NCI-H128 (cell line): ENCODE data around the gene GHITM.
"Not testable (repeated sequence)": the region's sequence is repeated elsewhere in the genome, so short reads cannot be mapped to it uniquely, and the experiment has no call there.

Experiments
- DNase-seq: peaks from one replicate; lab custom pipeline; 2025; ENCODE audit not compliant: unreplicated experiment; lab: John Stamatoyannopoulos, UW

GHITM gene, protein sequence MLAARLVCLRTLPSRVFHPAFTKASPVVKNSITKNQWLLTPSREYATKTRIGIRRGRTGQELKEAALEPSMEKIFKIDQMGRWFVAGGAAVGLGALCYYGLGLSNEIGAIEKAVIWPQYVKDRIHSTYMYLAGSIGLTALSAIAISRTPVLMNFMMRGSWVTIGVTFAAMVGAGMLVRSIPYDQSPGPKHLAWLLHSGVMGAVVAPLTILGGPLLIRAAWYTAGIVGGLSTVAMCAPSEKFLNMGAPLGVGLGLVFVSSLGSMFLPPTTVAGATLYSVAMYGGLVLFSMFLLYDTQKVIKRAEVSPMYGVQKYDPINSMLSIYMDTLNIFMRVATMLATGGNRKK

DNA sequence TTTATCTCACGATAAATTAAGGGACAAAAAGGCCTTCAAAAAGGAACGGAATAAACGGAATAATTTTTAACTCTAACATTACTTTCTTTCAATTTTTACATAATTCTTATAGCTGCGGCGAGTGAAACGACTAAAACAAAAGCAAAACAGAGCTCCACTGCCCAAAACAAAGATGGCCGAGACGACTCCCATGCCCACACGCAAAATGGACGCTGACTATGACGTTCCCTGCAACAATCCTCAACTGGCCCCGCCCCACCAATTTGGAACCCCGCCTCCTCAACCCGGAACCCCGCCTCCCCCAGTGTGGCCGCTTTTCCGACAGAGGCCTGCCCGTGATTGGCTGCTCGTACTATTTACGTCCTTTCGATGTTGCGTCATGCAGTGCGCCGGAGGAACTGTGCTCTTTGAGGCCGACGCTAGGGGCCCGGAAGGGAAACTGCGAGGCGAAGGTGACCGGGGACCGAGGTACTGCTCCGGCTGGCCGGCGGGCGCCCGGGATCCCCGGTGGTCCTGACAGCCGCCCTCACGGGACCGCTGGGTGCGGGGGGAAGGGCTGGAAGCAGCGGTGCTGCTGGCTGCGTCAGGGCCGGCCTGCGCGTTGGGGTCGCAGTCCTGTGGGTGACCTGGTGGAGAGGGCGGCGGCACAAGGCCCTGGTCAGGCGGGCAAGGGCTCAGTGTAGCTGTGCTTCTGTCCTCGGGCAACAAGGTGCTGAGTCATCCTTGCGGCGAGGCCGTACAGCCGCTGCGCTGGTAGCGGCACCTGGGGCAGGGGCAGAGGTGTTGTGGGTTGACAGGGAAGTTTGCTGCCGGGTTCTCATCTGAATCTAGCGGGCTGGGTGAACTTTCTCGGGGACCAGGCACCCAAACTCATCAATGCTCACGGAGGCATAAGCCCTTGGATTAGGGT is at the start of gene GHITM:
TSS of gene GHITM (plus strand) at position 384 of the 910 bp plus-strand sequence. CDS start 1,992 bp downstream, outside the sequence.
- peak; percentile 73 for DNase-seq

DNA sequence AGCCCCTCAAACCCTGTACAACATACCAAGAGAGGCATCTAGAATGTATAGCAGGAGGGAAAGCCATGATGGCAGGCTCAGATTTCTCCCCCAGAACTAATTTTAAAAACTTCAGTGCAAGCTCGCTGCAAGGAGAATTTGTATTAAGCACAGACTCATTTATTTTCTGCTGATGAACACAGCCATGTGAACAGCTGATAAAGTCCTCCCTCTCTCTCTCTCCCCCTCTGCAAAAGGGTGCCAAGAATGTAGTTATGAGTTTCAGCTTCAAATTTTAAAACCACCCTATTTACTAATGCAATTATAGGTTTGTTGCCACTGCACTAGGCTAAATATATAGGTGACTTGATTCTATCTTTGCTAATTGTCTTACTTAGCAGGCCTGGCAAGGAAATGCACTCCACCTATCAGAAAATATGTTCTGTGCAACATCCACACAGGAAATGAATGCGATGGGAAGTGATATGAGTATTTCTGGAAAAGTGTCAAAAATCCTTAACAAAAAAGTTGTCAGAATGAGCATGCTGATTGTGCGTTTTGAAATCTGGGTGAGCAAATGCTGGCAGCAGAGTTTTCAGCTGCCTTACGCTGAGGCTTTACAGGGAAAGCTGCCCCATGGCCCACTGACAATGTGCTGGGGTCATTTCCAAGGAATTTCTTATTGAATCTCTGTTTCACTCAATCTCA is 43.4 kb upstream of the GHITM start:
- DNase-seq, result no peak

DNA sequence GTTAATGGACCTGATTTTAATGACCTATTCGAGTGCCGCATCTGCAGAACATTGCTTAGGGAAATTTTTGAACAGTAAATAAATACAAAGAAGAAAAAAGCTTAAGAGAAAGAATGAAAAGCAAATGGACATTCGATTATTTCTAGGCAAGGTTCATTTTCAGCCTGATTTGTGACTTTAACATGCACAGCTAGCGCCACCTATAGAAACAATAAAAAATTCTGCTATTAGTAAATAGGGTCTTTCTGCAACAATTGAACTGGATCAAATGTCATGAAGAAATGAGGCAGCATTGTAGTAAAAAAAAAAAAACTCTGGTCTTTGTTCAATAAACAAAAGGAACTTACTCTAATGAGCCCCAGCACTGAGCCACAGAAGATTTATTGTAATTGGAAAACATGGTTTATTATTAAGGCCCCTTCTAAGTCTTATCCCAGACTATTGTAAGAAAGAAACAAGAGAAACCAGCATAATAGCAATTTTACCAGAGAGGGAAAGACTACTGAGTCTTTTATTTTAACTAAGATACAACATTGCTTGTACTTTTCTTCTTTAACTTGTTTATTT is 41.4 kb upstream of the GHITM start:
- no peak for DNase-seq

DNA sequence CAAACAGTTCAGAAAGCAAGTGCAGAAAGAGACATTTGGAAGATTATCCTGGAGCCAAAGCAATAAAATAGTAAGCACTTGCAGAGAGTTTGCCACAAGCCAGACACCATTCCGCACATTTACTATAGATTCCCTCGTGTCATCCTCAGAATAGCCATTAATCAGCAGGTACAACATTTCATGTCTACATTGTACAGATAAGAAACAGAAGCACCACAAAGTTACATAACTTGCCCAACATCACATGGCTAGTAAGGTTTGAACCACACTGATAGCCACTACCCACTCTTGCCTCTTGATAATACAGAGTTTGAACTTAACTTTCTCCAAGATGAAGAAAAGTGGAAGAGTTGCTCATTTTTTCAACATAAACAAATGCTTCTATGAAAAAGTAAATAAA is 40.6 kb upstream of the GHITM start:
- DNase-seq, result no peak

DNA sequence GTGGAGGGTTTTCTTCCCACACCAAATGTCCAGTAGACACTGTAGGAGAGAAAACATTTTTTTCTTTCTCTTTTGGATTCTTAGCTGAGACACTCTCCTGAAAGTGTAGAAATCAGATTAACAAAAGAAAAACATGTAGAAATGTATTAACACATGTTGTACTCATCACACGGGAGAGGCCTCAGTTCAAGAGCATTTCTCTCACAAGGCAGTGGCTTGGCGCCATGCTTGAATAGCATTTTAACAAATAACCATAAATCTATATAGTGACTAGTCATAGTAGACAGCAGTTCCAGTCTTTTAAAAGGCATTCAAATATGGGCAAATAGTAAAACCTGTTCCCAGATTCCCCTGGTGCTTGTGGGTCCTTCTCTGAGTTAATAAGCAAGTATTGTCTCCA is 38.3 kb upstream of the GHITM start:
- DNase-seq, result no peak

DNA sequence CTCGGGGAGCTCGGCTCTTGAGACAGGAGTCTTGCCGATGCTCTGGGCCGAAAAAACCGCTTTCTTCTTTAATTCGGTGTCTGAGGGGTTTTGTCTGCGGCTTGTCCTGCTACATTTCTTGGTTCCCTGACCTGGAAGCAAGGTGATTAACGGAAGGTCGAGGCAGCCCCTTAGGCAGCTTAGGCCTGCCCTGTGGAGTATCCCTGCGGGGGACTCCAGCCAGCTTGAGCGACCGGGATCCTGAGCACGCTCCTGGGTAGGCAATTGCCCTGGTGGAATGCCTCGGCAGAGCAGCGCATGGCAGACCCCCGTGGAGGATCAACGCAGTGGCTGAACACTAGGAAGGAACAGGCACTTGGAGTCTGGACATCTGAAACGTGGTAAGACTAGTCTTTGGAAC is 30.5 kb upstream of the GHITM start:
- DNase-seq, result no peak

DNA sequence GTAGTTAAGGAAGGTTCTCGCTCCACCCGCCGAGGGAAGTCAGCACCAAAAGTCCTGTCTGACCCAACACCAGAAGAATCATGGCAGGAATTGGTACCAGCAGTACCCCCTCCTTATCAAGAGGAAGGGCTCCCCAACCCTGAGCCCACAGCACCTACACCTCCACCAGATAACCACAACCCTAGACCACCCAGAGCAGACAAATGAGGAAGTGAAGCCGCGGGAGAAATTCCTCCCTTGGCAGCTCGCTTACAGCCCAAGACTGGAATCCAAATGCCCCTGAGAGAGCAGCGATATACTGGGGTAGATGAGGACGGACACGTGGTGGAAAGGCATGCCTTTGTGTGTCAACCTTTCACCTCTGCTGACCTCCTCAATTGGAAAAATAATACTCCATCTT is 29.5 kb upstream of the GHITM start:
- not testable (repeated sequence) for DNase-seq

DNA sequence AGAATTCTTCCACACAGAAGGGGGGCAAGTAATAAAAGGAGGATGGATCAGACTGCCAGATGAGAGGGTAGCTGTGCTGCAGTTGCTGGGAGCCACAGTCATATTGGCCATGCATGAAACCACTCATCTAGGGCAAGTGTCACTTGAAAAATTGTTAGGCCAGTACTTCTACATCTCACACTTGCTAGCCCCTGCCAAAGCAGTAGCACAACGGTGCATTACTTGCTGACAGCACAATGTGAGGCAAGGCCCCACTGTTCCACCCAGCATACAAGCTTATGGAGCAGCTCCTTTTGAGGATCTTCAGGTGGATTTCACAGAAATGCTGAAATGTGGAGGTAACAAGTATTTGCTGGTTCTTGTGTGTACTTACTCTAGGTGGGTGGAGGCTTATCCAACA is 25.8 kb upstream of the GHITM start:
- not testable (repeated sequence) for DNase-seq

DNA sequence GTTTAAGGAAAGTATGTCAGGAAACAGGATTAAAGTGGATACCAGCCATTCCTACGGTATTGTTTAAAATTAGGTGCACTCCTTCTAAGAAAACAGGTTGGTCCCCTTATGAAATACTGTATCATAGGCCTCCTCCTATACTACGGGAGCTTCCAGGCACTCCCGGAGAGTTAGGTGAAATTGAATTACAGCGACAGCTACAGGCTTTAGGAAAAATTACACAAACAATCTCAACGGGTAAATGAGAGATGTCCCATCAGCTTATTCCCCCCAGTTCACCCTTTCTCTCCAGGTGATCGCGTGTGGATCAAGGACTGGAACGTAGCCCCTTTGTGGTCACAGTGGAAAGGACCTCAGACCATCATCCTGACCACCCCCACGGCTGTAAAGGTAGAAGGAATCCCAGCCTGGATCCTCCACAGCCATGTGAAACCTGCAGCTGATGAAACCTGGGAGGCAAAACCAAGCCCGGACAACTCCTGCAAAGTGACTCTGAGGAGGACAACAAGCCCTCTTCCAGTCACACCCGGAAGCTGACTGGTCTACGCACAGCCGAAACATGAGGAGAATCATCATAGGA is 25.1 kb upstream of the GHITM start:
- no peak for DNase-seq

DNA sequence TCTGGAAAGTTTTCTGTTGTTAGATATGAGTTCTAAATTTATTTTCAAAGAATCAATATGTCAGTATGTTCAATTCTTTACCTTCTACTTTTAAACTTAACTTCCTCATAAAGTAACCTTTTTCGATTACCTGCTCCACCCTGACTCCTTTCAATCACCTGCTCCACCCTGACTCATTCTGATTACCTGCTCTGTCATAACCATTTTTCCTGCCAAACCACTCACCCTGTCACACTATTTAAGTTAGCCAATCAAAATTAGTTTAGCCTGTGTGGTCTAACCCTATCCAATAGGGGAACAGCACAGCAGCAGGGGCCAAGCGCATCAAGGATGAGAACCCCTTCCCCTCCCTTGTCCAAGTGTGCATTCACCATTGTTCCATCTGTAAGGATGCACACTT is 22.1 kb upstream of the GHITM start:
- not testable (repeated sequence) for DNase-seq

DNA sequence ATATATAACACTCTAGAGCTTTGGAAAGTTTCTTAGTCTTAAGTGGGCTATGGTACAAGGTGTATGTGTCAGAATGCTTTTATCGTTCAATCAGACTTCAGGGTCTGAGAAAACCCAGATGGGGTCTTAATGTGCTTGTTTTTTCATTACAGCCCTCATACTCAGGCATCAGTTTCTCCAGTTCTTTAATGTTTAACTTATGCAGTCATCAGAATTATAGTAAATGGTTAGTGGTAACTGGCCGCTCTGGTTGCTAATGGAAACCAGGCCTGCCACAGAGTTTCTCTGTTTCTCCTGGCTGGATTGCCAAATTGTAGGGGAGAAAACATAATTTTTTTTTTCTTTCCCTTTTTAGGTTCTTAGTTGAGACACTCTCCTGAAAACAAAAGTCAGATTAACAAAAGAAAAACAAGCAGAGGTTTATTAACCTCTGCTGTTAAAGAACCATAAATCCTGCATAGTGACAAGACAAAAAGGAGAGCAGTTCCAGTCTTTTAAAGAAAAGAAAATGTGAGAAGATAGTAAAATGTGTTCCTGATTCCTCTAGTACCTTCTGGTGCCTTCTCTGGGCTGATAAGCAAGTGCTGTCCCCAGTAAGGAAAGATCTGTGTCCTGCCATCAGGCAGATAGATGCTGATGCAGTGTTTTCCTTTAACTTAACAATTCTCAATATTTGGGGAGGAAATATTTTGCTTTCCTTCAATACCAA is 21.5 kb upstream of the GHITM start:
- DNase-seq, result no peak

DNA sequence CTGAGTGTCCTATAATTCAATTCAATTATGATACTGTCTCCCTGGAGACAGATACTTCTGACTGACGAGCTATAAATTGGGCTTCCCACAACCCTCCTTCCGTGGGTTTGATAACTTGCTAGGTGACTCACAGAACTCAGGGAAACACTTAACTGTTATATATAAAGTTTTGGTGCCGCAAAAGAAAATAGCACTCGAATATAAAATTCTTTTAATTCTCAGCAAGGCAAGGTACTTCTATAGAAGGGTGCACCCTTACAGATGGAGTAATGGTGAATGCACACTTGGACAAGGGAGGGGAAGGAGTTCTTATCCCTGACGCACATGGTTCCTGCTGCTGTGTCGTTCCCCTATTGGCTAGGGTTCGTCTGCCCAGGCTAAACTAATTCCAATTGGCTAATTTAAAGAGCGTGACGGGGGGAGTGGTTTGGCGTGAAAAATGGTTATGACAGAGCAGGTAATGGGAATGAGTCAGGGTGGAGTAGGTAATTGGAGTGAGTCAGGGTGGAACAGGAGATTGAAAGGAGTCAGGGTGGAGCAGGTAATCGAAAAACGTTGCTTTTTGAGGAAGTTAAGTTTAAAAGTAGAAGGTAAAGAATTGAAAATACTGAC is 20.8 kb upstream of the GHITM start:
- no peak for DNase-seq

DNA sequence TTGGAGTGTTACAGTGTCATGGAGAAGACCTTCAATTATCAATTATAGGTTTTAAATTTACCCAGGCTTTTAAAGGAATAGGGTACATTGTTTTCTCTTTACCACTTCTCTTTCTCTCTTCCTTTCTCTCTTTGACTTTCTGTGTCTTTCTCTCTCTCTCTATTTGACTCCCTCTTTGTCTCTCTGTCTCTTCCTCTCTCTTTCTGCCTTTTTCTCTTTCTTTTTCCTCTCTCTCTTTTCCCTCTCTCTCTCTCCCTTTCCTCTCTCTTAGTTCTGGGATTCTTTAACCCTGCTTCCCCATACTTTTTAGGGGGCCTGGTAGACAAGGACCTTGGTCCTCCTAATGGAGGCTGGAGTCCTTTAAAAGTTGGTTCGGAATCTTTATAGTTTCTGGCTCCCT is 15.9 kb upstream of the GHITM start:
- no peak for DNase-seq

DNA sequence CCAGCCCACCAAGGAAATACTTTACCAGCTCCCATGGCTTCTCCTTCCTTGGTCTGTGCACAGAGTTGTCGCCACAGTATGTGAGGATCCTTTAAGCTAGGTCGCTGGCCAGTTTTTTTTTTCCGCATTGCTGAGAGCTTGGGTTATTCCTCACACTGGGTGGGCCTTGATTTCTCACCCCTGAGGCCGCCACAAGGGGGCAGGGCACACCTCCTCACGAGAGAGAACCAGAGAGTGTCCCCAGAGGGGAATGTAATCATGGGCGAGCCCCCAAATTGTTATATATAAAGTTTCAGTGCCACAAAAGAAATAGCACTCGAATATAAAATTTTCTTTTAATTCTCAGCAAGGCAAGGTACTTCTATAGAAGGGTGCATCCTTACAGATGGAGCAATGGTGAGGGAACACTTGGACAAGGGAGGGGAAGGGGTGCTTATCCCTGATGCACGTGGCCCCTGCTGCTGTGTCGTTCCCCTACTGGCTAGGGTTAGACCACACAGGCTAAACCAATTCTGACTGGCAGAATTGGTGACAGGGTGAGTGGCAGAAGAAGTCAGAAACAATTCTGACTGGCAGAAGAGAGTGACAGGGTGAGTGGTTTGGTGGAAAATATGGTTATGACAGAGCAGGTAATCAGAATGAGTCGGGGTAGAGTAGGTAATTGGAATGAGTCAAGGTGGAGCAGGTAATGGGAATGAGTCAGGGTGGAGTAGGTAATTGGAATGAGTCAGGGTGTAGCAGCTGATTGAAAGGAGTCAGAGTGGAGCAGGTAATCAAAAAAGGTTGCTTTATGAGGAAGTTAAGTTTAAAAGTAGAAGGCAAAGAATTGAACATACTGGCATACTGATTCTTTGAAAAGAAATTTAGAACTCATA is 13.2 kb upstream of the GHITM start:
- DNase-seq, result not testable (repeated sequence)

DNA sequence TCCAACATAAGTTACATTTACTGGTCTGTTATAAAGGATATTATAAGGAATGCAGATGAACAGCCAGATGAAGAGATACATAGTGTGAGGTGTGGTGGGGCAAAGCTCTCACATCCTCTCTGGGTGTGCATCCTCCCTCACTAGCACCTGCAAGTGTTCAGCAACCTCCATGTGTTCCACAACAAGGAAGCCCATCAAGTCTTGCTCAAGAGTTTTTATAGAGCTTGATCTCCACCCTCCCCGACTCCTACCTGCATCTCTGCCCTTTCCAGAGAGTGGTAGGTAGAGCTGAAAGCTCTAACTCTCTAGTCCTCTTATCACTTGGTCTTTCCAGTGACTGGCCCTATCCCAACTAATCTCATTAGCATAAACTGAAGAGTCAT is 12.5 kb upstream of the GHITM start:
- DNase-seq, result no peak

DNA sequence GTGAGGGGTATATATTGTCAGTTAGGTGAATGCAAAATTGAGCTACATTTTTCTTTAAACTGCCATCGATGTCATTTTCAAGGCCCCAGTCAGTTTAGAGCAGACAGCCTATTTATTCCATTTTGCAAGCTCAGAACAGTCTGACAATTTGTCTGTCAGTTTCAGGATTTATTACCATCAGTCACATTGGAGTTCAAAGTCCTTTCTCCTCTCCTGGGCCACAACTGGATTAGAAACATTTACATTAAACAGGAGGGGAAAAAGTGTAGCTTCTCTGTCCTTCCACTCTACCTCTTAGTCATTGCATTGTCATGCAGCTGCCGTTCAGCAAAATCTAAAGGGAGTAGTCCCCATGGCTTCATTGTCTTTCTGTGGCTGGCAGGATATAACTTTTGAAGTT is 3.5 kb upstream of the GHITM start:
- DNase-seq, result no peak

DNA sequence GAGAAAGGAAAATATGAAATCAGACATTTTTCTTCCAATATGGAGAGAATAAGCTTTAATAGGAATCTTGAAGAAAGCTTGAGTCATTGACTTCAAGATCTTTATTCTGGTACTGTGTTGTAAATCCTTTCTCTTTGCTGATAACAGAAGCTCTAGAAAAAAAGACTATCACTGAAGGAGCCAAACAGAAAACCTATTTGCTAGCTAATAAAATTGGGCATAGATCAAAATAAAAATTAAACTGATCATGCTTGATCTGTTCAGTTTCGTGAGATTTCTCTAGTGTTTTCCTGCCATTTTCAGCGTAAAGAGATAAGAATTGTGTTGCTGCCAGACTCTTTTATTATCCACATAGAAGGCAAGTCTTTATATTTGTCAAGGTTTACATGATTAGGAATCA is 1.5 kb upstream of the GHITM start:
- no peak for DNase-seq

DNA sequence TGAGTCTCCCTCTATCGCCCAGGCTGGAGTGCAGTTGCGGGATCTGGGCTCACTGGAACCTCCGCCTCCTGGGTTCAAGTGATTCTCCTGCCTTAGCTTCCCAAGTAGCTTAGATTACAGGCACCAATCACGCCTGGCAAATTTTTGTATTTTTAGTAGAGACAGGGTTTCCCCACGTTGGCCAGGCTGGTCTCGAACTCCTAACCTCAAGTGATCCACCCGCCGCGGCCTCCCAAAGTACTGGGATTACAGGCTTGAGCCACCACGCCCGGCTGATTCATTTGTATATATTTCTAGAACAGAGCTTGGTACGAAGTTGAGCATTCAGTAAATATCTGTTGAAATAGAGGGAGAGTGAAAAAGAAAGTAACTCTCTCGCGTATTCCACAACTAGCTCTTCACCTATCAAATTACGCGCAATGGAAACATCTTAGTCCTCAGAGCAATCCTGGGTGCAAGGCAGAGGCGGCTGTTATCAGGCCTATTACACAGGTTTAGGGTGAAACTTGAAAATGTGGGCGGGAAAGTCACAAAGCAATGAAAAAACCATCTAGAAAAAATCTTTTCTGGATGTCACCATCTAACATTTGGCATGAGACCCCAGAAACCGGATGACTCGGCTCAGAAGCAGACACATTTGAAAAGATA is 707 bp upstream of the GHITM start:
- no peak for DNase-seq

DNA sequence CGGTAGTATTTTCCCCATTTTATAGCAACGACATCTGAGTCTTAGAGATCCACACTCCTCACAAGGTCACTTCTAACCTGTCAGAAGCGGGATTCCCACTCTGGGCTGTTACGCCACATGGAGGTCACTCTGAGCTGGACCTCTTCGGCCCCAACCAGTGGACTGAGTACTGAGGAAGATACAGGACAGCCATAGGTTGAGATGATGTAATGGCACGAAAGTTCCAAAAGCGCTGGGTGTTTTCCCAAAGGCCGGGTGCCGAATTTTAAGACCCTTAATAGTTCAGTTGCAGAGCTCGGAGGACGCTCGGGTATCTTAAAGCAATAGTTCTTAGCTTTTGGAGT is 699 bp downstream of the GHITM start:
- DNase-seq, result no peak
